Small intestine (tissue), 7 donors: ENCODE data around the gene LIMCH1. TPM values are rescaled to one million over a fixed set of nuclear protein-coding genes. Genes with fewer than 3 reads are reported as not detected.
A peak's percentile ranks its signal among the peaks of the same experiment; 100 is the strongest.

Experiments
- DNase-seq, 2 donors: peaks; one replicate each; pipeline versions ENCODE4 v3.0.0 to v3.0.0-alpha.2; 2013
- FAIRE-seq: peaks from 2 replicates; lab custom pipeline; 2012; peaks lifted over from hg19 to GRCh38; lab: Jason Lieb, UNC
- H3K27ac ChIP-seq, 3 donors: one replicate each; pipeline ENCODE4 v1.5.1; 2013; ENCODE audit warnings: low read length in 2 of 3, mild to moderate bottlenecking in 2 of 3, control low read depth in 1 of 3, inconsistent platforms in 1 of 3, low read depth in 1 of 3, moderate library complexity in 1 of 3
- H3K27me3 ChIP-seq, 3 donors: one replicate each; pipeline ENCODE4 v1.6.1; 2013; ENCODE audit warnings: low read length in 3 of 3, inconsistent platforms in 1 of 3; ENCODE audit not compliant: control insufficient read depth in 3 of 3, insufficient read depth in 3 of 3
- H3K36me3 ChIP-seq, 3 donors: one replicate each; pipeline ENCODE4 v1.6.1; 2013; ENCODE audit warnings: low read length in 3 of 3, inconsistent platforms in 1 of 3, low read depth in 1 of 3, mild to moderate bottlenecking in 1 of 3, moderate library complexity in 1 of 3; ENCODE audit not compliant: control insufficient read depth in 3 of 3, insufficient read depth in 2 of 3
- H3K4me1 ChIP-seq, 3 donors: one replicate each; pipeline ENCODE4 v1.6.1; 2013; ENCODE audit warnings: low read length in 2 of 3, inconsistent platforms in 1 of 3, low read depth in 1 of 3, mild to moderate bottlenecking in 1 of 3, moderate library complexity in 1 of 3; ENCODE audit not compliant: control insufficient read depth in 3 of 3, insufficient read depth in 2 of 3
- H3K4me3 ChIP-seq, 3 donors: one replicate each; pipeline ENCODE4 v1.5.1; 2013; ENCODE audit warnings: low read length in 3 of 3, control low read depth in 1 of 3, inconsistent platforms in 1 of 3, low read depth in 1 of 3, mild to moderate bottlenecking in 1 of 3, moderate library complexity in 1 of 3
- H3K9me3 ChIP-seq, 2 donors: one replicate each; pipeline ENCODE4 v1.6.1; 2013; ENCODE audit warnings: low read depth in 1 of 2, low read length in 1 of 2; ENCODE audit not compliant: control insufficient read depth in 2 of 2, insufficient read depth in 1 of 2
- WGBS, 3 donors: extraction: QIAGEN DNeasy Blood & Tissue Kit; methylation state at CpG; one replicate each; pipeline ENCODE4 v1.1.7; 2013; 5-methylcytosine and 5-hydroxymethylcytosine counted together
- polyA plus RNA-seq, 4 donors: library from polyadenylated mRNA; stranded (reverse) in 3 of 4; unstranded in 1 of 4; fragments of 200-250 nt in 3 of 4; fragments of 120-200 nt in 1 of 4; gene quantifications; one replicate each; pipeline versions ENCODE4 v1.2.1 to v1.2.3, GENCODE V29; 2013
- donor health status: healthy with polysubstance abuse.
- donor health status: control.
- donor health status: control.
- donor health status: Bipolar disorder and iron deficiency.
- donor health status: healthy.

Gene LIMCH1
- polyA plus RNA-seq, 4 donors = 1.6 to 10.8 (median 4.1) TPM

DNA sequence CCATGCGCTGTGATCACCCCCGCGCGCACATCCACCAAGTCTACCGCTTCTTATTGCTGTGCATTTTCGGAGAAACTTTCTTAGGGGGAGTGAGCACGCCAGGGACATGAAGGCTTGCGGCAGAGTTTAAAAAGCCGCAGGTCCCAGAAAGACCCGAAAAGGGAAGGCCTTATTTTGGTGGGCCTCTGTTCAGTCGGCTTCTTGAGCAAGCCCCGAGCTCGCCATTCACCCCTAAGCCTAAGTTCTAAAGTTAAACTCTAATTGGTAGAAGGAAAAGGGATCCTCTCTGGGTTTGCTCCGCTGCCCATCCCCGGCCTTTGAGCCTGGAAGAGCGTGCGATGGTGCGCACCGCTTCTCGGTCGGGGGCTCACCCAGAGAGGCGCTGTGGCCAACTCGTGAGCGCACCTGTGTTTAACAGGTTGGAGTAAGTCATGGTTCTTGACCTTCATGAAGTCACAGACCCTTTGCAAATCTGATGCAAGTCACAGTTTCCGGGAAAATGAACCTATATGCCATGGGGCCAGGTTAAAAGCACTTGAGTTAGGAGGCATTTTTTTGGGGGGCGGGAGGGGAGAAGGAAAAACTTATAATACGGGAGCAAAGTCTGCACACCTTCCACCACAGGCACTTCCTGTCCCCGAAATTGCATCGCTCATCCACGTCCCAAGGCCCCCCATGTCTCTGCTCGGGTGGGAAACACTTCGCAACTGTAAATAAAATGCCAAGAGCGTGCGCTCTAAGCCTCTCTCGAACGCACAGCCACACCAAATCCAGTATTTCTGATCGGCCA is 208.7 kb downstream of the LIMCH1 start:
- Histone ChIP-seq H3K36me3 (no peaks in the 10 kb centered on the region), H3K9me3 (peaks cover 0 to 5% of the 10 kb centered on the region in 2 donors), H3K4me3 (peak overlapping the region in 1 of 3 donors; percentile 30), H3K27ac (peak overlapping the region in 1 of 3 donors; percentile 42), H3K4me1 (no peaks in the 10 kb centered on the region), H3K27me3 (peaks cover 20 to 91% (median 61%) of the 10 kb centered on the region in 3 donors)
- 11 to 22% (median 20%) methylated on average over 37 of the region's 37 CpGs for WGBS, 3 donors
- FAIRE-seq (no peak), DNase-seq (no peak)

GRCh38 chr4:41747230-41748055 is 209.5 kb downstream of the LIMCH1 start:
- no peaks in the 10 kb centered on the region for H3K4me1 ChIP-seq
- H3K4me3 ChIP-seq = peak overlapping the region in 1 of 3 donors; percentile 30
- no peaks in the 10 kb centered on the region for H3K36me3 ChIP-seq
- no peak for FAIRE-seq
- WGBS, 3 donors = 7 to 18% (median 11%) methylated on average over 49 of the region's 49 CpGs
- H3K27ac ChIP-seq = peak overlapping the region in 1 of 3 donors; percentile 48
- peaks cover 0 to 5% of the 10 kb centered on the region in 2 donors for H3K9me3 ChIP-seq
- DNase-seq = peak in 1 of 2 donors; percentile 4
- peaks cover 22 to 91% (median 65%) of the 10 kb centered on the region in 3 donors for H3K27me3 ChIP-seq

- H3K27me3 ChIP-seq = peaks cover 22 to 89% (median 62%) of the 10 kb centered on the region in 3 donors
- H3K9me3 ChIP-seq = peaks cover 0 to 5% of the 10 kb centered on the region in 2 donors
- no peaks in the 10 kb centered on the region for H3K36me3 ChIP-seq
- H3K4me1 ChIP-seq = no peaks in the 10 kb centered on the region
- FAIRE-seq (no peak), DNase-seq (no peak)
- WGBS, 3 donors = 7 to 10% (median 9%) methylated on average over 21 of the region's 21 CpGs
- peak overlapping the region in 1 of 3 donors; percentile 48 for H3K27ac ChIP-seq
- H3K4me3 ChIP-seq = peak overlapping the region in 1 of 3 donors; percentile 37
Measured at GRCh38 chr4:41748074-41748570, 210.2 kb downstream of the LIMCH1 start.

- Histone ChIP-seq H3K4me3 (peak within 1 kb of the TSS in 1 of 3 donors; percentile 37), H3K4me1 (no peaks in the 10 kb centered on the region), H3K27me3 (peaks cover 19 to 87% (median 59%) of the 10 kb centered on the region in 3 donors), H3K27ac (peak within 1 kb of the TSS in 1 of 3 donors; percentile 48), H3K9me3 (peaks cover 0 to 5% of the 10 kb centered on the region in 2 donors), H3K36me3 (no peaks in the 10 kb centered on the region)
- FAIRE-seq (no peak), DNase-seq (no peak)
- WGBS, 3 donors = 8 to 13% (median 9%) methylated on average over 15 of the region's 15 CpGs
Measured at GRCh38 chr4:41748571-41749475, 210.9 kb downstream of the LIMCH1 start, which contains the start of gene PHOX2B. Gene PHOX2B, minus strand, starts transcription at chr4:41748725. Its CDS starts 115 bp downstream, at chr4:41748610.

DNA sequence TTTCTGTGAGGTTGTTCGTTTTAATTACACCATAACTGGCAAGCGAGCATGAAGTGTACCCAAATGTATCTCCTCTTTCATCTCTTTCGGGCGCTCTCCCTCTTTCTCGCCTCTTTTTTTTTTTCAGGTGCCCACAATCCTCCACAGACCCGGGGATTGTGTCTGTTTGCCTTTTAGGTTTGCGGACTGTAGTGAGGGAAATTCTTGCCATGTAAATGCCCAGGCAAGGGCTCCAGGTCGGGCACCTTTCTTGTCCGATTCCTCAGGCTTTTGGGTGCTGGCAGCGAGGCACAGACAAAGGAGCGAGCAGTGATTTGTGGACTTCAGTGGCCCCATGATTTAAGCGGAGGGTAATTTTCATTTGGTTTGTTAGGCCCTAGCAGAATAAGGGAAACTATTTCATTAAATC is 211.7 kb downstream of the LIMCH1 start:
- H3K4me3 ChIP-seq = peak overlapping the region in 1 of 3 donors; percentile 1
- no peaks in the 10 kb centered on the region for H3K4me1 ChIP-seq
- no peak for DNase-seq
- H3K27me3 ChIP-seq = peaks cover 19 to 91% (median 58%) of the 10 kb centered on the region in 3 donors
- peak overlapping the region in 1 of 3 donors; percentile 38 for H3K27ac ChIP-seq
- H3K36me3 ChIP-seq = no peaks in the 10 kb centered on the region
- H3K9me3 ChIP-seq = peaks cover 0 to 4% of the 10 kb centered on the region in 2 donors
- WGBS, 3 donors = 7 to 8% (median 8%) methylated on average over 12 of the region's 12 CpGs
- no peak for FAIRE-seq

Other genes with a start within 250 kb of the LIMCH1 start
- 1 to 10 TPM in 2 of 4 donors, not detected in 2; 1.4 to 7.4 TPM for gene PHOX2B, start 210.6 kb downstream of the LIMCH1 start, polyA plus RNA-seq